ENCODE measurements around the gene ALS2CL.

DNA sequence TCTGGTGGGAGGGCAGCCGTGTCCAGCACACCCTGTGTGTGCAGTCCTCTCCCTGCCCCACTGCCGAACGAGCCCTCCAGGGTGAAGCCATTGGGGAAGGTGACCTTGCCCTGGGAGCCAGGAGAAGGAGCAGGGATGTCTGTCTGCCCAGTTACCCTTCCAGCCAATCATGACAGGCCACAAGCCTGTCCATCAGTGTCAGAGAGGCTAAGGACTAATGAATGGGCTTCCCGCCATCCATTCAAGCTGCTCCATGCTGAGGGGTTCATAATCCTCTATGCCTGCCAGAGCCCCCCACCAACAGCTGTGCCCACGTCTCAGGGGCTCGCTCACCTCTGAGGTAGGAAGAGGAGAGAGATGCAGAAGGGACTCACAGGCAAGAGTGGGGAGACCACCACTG, 15.2 kb downstream of the ALS2CL start:
- TF ChIP-seq, protein P1, sequence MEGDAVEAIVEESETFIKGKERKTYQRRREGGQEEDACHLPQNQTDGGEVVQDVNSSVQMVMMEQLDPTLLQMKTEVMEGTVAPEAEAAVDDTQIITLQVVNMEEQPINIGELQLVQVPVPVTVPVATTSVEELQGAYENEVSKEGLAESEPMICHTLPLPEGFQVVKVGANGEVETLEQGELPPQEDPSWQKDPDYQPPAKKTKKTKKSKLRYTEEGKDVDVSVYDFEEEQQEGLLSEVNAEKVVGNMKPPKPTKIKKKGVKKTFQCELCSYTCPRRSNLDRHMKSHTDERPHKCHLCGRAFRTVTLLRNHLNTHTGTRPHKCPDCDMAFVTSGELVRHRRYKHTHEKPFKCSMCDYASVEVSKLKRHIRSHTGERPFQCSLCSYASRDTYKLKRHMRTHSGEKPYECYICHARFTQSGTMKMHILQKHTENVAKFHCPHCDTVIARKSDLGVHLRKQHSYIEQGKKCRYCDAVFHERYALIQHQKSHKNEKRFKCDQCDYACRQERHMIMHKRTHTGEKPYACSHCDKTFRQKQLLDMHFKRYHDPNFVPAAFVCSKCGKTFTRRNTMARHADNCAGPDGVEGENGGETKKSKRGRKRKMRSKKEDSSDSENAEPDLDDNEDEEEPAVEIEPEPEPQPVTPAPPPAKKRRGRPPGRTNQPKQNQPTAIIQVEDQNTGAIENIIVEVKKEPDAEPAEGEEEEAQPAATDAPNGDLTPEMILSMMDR (IDR thresholded peaks at IDR 0.05), result no peak
- TF ChIP-seq POLR2A (IDR thresholded peaks at IDR 0.05), result no peak
